GM21786 (cell line): ENCODE data around the gene SNX1.
"Not testable (repeated sequence)": the region's sequence is repeated elsewhere in the genome, so short reads cannot be mapped to it uniquely, and the experiment has no call there.

Experiments used
- ATAC-seq: cut with Tn5 transposase; IDR thresholded peaks from one replicate; pipeline ENCODE4 v1.9.1; 2021; ENCODE audit not compliant: unreplicated experiment

SNX1 gene

DNA sequence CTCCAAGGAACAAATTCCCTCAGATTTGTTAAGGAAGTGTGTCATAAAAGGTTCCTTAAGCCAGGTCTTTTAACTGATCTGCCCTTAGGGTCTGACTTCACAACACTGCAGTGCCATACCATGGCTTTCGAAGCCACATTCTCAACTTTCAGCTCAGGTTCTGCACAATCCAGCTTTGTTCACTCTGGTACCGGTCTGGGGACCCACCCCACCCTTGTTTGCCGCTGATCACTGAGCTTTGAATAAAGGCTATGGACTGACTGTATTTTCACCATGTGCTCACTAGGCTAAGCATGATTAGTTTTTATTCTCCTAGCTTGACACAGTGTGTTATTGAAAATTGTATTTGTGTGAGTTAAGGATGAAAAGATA, 15.9 kb downstream of the SNX1 start:
- no peak for ATAC-seq

DNA sequence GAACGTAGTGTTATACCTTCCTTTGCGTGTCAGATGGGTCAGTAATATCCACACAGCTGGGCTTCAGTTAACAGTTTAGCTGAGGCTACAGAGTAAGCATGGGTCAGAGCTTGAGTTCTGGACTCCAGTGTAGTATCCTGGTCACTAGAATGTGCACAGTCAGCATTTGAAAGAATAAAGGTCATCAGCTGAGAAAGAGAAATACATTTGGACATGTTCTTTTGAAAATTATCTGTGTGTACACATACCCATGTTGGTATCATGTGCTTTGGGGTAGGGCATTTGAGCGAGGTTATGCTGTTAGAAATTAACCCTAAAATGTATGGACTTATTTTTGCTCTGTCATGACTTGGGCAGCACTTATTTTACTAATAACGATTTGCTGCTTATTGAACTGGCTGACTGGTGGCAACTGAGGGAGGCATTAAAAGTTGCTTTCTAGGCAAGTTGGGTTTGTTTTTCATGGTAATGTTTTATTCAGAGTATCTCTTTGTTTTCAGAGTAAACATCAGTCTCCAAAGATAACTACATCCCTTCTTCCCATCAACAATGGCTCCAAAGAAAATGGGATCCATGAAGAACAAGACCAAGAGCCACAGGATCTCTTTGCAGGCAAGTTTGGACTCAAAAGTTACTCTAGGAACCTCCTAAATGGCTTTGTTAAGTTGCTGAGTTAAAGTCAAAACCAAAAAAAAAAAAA, 16.4 kb downstream of the SNX1 start:
- ATAC-seq = no peak

DNA sequence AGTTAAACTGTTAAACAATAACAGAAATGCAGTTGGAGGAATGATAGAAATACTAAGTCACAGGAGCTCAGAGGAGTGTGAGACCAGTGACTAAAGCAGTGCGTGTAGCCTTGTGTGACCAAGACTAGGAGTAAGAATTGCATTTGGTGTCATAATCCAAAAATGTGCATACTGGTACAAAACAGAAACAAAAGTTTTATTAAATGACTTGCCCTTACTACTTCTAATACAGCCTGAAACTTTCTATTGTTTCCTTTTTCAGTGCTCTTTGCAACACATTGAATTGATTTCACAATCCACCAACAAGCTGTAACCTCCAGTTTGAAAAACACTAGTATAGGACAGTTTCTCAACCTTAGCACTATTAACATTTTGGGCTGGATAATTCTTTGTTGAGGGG, 17.1 kb downstream of the SNX1 start:
- ATAC-seq = no peak

DNA sequence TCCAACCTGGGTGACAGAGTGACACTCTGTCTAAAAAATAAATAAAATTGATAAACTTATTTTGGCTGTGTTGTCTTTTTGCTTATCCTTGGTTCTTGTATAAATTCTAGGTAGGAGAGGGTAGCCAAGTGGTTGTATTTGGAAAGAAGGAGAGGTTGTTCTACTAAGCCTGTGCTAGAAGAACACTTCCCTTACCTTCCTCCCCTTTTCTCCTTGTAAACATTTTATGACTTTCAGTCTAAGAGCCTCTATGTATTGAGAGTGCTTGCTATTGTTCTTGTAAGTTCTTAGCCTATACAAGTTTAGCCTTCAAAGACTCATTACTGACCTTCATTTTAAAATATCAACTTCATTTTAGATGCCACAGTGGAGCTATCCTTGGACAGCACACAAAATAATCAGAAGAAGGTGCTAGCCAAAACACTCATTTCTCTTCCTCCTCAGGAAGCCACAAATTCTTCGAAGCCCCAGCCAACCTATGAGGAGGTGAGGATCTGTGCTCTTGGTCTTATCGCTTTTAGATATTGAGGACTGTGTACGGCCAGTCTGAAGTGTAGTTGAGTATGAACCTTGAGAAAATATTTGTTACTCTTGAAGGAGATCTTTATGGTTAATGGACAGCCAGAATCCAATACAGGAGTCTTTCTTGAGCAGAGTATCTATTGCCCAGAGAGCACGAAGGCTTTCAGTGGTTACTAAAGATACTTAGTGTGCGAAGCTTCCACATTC, 22.1 kb downstream of the SNX1 start:
- no peak for ATAC-seq

DNA sequence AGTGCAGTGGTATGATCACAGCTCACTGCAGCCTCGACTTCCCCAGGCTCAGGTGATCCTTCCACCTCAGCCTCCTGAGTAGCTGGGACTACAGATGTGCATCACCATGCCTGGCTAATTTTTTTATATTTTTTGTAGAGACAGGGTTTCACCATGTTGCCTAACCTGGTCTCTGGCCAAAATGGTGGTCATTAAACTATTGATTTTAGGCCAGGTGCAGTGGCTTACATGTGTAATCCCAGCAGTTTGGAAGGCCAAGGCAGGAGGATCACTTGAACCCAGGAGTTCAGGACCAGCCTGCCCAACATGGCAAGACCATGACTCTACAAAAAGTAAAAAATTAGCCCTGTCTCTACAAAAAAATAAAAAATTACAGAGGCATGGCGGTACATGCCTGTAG, 24.5 kb downstream of the SNX1 start:
- ATAC-seq = not testable (repeated sequence)

DNA sequence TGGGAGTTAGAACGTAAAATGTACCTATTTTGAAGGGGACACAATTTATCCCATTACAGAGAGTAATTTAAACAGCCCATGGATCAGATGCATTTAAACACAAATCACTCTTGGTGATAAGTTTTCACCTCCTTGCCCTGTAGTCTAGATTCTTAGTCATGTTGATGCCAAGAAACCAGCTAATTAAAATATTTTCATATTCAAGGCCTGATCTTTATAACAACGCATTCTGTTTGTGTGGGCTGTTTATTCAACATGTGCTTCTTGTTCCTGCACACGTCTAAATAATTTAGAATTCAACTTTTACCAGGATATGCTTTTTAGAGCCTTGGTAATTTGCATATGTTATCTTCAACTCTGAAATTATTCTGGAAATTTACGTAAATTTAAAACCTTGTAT, 25.8 kb downstream of the SNX1 start:
- ATAC-seq = no peak

DNA sequence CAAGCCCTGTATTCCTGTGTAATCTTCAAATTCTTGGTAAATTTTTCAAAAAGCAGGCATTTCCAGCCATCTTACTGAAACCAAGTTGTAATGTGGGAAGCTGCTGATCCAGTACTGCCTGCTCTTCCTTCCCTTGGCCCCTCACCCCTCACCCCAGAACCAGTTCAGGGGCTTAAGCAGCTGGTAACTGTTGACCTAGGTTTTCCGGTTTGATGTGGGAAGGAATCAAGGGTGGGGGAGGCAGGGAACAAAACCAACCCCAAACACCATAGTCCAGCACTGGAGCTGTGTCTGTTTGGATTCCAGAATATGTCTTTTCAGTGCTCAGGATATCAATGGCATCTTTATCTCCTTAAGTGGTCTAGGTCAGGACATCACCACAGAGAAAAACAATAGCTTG, 26.7 kb downstream of the SNX1 start:
- ATAC-seq = no peak

DNA sequence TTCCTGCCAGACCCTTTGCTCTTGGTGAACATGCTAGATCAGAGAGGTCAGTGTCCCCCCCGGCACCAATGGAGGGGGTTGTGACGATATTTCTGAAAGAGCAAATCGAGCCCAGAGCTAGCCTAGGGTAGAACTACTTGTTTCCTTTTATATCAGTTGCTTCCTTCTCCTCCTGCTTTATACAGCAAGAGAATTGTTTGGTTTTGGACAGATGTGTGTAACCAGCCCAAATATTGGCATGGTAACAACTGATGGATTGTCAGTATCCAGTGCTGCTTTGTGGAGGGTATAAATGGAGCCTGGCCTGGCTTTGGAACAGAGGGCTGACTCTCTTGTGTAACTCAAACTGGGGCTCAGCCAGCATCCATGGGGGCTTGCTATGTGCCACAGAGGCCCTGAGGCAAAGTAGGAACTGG, 27.2 kb downstream of the SNX1 start:
- ATAC-seq = no peak

DNA sequence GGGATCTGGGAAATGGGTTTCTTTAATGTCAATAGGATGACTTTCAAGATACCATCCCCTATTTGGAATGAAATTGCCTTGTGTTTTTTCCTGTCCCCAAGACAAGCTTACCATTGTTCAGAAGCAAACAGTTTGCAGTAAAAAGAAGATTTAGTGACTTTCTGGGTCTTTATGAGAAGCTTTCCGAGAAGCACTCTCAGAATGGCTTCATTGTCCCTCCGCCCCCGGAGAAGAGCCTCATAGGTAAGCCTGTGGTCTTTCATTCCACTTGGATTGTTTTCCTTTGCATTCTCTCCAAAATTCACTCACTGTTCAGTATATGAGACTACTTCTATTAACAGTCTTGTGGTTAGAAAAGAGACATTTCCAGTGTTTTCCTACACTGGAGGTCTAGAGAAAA, 30.2 kb downstream of the SNX1 start:
- no peak for ATAC-seq

DNA sequence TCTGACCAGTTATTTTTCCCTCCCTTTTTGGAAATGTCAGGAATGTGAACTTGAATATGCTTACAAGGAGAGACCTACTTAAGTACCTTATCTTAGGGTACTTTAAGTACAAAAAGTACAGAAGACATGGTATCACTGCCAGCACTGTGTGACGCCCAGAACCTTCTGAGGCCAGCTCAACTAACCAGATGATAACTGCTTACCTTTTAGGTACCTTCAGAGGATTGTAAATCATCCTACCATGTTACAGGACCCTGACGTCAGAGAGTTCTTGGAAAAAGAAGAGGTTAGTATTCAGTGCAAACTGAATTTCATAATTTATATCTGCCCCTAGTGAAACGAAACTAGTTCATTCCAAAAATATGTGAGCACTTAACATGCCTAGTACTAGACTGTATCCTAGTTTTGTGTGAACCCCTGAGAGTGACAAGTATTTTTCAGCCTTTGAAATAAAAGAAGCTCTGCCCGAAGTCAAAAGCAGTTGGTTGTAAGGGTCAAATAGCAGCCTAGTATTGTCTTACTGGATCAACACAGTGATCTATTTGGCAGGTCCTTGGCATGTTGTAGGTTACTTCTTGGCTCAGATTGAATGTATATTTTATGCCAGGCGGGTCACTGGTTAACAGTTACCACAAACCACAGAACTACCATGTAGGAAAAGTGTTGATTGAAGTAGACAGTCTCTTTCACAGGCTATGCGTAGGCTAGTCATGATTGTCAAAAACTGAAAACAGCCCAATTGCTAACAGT, 31.9 kb downstream of the SNX1 start:
- no peak for ATAC-seq

DNA sequence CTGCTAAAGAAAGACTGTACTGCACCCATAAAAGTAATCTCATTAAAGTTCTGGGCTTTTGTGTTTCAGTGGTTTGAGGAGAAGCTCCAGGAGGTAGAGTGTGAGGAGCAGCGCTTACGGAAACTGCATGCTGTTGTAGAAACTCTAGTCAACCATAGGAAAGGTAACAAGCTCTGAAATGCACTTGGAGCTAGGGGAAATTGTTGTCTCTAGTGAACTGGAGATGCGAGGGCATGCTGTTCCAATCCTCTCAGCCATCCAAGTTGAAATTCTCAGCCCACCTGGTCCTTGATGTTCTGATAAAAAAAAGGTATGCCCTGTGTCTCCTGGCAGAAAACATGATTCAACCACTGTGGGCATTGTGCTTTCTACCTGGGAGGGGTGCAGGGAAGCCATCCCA, 34.4 kb downstream of the SNX1 start:
- no peak for ATAC-seq

DNA sequence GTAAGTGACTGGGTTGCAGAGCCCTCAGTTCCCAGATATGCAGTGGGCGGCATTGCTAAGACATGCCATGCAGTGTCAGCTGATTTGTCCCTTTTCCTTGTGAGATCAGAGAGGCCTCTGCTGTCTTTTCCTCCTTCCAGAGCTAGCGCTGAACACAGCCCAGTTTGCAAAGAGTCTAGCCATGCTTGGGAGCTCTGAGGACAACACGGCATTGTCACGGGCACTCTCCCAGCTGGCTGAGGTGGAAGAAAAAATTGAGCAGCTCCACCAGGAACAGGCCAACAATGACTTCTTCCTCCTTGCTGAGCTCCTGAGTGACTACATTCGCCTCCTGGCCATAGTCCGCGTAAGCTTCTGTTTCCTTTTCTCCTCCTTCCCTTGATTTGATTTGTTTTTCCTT, 35.8 kb downstream of the SNX1 start:
- ATAC-seq = no peak

DNA sequence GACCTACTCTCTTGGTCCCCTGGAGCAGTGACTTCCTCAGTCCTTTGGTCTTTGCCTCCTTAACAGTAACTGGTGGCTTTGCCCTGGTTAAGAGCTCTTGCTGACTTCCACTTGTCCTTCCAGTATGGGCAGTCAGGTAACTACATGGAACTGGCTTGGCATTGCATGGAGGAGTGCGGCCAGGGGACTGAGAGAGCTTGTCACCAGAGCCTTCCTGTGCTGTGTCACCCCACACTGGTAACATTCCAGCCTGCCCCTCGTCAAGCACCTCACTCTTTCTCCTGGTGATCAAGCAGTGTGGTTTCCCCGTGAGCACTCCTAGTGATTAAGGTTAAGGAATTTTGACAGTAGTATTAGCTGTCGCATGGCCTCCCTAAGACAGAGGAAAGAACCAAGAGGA, 36.4 kb downstream of the SNX1 start:
- no peak for ATAC-seq

DNA sequence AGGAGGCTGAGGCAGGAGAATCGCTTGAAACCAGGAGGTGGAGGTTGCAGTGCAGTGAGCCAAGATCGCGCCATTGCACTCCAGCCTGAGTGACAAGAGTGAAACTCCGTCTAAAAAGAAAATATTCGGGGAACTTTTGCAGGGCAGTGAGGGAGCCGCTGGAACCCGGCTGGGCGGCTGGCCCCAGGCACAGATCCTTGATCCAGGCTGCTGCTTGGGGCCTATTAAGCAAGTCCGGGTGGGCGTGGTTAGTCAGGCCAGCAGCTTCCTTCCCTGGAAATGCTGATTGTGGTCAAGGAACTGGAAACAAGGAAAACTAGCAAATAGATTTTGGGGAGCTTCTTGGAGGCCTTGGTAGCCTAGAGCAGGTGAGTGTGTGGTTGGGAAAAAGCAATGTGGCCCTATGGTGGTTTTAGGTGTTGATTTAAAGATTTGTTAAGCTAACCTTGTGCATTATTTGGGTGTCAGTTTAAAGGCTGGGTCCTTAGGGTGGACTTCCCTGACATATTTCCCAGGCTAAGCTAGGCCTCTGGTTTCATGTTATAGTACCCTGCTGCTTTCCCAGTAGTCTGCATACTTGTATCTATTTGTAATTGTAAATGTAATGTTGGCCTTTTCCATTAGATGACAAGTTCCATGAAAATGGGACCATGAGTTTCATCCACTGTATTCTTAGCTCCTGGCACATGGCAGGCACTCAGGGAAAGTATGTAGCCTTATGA, 38.0 kb downstream of the SNX1 start:
- no peak for ATAC-seq

DNA sequence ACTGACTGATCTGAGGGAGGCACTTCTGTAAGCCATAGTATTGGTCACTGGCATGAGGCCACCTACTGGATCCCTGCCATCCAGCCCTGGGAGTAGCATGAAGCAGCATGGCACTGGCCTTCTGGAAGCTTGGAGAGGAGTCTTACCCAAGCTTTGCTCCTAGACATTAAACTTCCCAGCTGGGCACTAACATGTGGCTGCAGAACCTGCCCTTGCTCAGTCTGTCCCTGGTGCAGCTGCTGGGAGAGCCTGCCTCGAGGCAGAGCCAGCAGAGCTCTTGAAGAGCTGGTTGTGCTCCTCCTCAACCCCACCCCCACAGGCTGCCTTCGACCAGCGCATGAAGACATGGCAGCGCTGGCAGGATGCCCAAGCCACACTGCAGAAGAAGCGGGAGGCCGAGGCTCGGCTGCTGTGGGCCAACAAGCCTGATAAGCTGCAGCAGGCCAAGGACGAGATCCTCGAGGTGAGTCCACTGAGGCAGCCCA, 38.6 kb downstream of the SNX1 start:
- no peak for ATAC-seq

DNA sequence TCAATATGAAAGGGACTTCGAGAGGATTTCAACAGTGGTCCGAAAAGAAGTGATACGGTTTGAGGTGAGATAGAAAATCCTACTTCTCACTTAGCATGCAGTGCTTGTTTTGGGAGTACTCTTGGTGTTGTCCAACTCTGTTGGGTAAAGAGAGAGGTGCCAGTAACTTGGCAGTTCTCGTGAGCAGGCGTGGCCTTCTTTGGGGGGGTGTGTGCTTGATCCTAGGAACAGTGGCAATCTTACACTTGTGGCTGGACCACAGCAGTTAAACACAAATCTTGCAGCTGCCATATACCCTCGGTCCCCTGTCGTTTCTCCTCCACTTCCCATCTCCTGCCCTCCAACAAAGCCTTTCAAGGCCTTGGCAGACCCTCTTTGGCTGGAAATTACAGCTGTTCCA, 40.6 kb downstream of the SNX1 start:
- no peak for ATAC-seq

DNA sequence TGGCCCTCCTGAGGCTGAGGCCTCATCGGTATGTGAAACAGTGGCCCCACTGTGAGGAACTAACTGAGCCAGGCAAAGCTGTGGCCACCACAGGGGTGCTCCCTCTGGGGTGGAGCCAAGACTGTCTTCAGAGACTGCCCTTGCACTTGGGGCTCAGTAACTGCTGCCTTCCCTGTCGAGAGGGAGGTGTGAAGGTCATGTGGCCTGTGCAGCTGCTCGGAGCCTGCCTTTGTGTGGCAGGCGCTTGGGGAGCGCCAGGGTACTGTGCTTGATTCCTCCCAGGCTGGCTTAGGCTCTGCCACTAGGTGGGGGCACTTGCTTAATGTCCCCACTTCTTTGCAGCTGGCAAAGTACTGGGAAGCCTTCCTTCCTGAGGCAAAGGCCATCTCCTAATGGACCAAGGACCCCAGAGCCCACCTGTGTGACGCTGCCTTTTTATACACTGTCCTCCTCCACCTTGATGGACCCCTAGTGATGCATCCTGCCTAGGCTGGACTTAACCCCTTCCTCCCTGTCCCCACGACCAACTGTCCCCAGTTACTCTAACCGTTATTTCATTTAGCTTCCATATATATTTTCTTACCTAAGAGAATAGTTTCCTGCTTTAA, 41.5 kb downstream of the SNX1 start:
- ATAC-seq = no peak

DNA sequence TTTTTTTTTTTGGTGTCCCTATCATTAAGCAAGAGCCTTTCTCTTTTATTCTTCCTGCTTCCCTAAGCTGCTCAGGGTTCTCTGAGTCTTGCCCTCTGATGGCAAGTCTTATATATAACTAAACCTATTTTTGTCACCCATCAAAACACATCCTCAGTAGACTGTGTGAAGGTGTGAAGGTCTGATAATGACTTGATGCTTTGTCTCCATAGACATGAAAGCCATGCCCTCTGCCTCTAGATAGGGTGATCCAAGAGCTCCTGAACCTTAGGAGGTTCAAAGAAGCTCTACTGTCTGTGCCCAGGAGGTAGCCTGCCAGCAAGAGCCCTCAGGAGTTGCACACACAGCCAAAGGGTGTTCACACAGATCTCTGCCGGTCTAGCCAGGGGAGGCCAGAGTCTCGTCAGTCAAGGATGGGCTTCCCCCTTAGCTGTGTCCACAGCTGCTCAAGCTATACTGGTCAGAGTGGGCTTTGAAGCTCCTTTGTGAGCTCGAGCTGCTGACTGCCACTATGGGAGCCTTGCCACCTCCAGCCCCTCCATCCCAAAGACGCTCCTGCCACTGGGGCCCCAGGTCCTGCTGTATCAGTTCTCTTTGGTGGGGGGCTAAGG, 42.7 kb downstream of the SNX1 start:
- no peak for ATAC-seq

DNA sequence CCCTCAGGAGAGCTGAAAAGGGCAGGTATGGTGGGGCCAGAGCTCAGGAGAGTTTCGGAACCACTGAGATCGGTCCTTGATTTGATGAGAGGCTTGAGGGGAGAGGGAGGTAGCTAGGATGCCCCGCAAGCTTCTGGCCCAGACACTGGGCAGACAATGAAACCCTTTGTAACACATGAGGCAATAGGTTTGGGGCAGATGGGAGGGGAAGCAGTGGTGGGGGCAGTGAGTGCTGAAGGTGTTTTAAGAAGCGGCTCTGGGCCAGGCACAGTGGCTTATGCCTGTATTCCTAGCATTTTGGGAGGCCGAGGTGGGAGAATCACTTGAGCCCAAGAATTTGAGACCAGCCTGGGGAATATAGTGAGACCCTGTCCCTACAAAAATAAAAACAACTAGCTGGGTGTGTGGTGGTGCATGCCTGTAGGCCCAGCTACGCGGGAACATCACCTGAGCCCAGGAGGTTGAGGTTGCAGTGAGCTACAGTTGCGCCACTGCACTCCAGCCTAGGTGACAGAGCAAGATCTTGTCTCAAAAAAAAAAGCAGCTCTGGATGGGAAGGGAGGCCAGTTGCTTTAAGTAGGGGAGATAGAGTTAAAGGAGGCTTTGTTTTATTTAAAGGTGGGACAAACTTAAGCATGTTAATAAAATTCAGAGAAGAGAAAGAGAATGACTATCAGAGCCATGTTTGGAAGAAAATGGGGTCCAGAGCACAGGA, 46.2 kb downstream of the SNX1 start:
- no peak for ATAC-seq

DNA sequence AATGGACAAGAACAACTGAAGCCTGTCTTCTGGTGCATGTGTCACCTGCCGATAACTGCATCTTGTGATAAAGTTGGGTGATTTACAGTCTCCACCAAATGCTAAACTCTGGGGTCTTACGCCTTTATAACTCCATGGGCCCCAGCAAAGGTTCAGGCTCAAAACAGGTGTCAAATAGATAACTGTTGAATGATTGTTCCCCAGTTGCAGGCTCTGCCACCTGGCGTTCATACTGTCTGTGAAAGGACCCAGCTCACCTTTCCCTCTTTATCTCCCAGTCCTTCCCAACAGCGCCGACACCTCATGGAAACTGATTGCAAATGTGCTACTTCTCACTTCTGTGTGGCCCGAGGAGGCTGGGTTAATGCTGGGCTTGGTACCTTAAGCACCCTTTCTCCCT, 47.5 kb downstream of the SNX1 start:
- no peak for ATAC-seq
